ENCODE data around the gene CHCHD4.
"Not testable (repeated sequence)": the region's sequence is repeated elsewhere in the genome, so short reads cannot be mapped to it uniquely, and the experiment has no call there.

CHCHD4 gene

GRCh38 chr3:14123308-14124222 is 1.1 kb downstream of the CHCHD4 start:
- Mint-ChIP-seq H3K36me3 (peaks cover 24% of the 10 kb centered on the region), H3K4me3 (peak overlapping the region; percentile 97), H3K4me1 (ENCODE audit: low read depth) (peaks cover 55% of the 10 kb centered on the region), H3K27ac (peak overlapping the region; percentile 98), H3K9me3 (ENCODE audit: low read depth) (no peaks in the 10 kb centered on the region), H3K27me3 (no peaks in the 10 kb centered on the region)

GRCh38 chr3:14122301-14122700 is 2.4 kb downstream of the CHCHD4 start:
- Mint-ChIP-seq H3K36me3 (peaks cover 18% of the 10 kb centered on the region), H3K27me3 (no peaks in the 10 kb centered on the region), H3K9me3 (ENCODE audit: low read depth) (no peaks in the 10 kb centered on the region), H3K4me3 (peak overlapping the region; percentile 97), H3K4me1 (ENCODE audit: low read depth) (peaks cover 43% of the 10 kb centered on the region), H3K27ac (peak overlapping the region; percentile 61)

- Mint-ChIP-seq H3K27me3 (no peaks in the 10 kb centered on the region), H3K4me3 (peak overlapping the region; percentile 97), H3K27ac (peak overlapping the region; percentile 50), H3K36me3 (peaks cover 18% of the 10 kb centered on the region), H3K4me1 (ENCODE audit: low read depth) (peaks cover 38% of the 10 kb centered on the region), H3K9me3 (ENCODE audit: low read depth) (no peaks in the 10 kb centered on the region)
Observed at GRCh38 chr3:14121859-14122258, 2.8 kb downstream of the CHCHD4 start.

DNA sequence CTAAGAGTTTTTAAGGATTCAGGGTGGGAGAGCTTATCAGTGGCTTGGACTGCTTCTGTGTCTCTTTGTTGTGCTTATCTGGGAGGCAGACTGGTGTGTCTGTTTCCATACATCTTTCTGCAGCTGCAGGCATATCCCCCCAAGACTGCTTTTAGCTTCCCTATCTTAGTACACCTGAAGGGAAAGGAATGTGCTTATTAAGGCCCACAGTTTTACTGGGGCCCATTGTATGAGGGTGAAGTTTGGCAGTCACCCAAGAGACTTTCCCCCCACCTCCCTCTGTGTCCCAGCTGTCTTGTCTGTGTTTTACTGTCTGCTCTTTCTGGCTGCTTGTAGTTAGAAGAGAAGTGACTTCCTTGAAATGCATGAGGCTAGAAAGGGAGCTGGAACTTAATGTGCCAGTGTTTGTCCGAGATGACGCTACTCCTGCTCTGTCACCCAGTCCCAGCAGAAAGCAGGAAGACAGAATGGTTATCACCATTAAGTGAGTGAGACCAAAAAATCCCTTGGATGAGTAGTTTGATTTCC is 3.7 kb downstream of the CHCHD4 start:
- H3K4me3 Mint-ChIP-seq; H3K27ac Mint-ChIP-seq; H3K9me3 Mint-ChIP-seq (ENCODE audit: low read depth); H3K27me3 Mint-ChIP-seq: not testable (repeated sequence)
- Mint-ChIP-seq H3K36me3 (peaks cover 23% of the 10 kb centered on the region), H3K4me1 (ENCODE audit: low read depth) (peaks cover 29% of the 10 kb centered on the region)

- Mint-ChIP-seq H3K36me3 (peaks cover 23% of the 10 kb centered on the region), H3K4me1 (ENCODE audit: low read depth) (peaks cover 27% of the 10 kb centered on the region), H3K27me3 (no peaks in the 10 kb centered on the region), H3K9me3 (ENCODE audit: low read depth) (no peaks in the 10 kb centered on the region), H3K27ac (no peak overlapping the region), H3K4me3 (no peak overlapping the region)
Observed at GRCh38 chr3:14120111-14120920, 4.4 kb downstream of the CHCHD4 start.

GRCh38 chr3:14119651-14120050 is 5.0 kb downstream of the CHCHD4 start:
- Mint-ChIP-seq H3K36me3 (peaks cover 23% of the 10 kb centered on the region), H3K9me3 (ENCODE audit: low read depth) (no peaks in the 10 kb centered on the region), H3K27ac (no peak overlapping the region), H3K4me3 (no peak overlapping the region), H3K4me1 (ENCODE audit: low read depth) (peaks cover 27% of the 10 kb centered on the region), H3K27me3 (no peaks in the 10 kb centered on the region)

DNA sequence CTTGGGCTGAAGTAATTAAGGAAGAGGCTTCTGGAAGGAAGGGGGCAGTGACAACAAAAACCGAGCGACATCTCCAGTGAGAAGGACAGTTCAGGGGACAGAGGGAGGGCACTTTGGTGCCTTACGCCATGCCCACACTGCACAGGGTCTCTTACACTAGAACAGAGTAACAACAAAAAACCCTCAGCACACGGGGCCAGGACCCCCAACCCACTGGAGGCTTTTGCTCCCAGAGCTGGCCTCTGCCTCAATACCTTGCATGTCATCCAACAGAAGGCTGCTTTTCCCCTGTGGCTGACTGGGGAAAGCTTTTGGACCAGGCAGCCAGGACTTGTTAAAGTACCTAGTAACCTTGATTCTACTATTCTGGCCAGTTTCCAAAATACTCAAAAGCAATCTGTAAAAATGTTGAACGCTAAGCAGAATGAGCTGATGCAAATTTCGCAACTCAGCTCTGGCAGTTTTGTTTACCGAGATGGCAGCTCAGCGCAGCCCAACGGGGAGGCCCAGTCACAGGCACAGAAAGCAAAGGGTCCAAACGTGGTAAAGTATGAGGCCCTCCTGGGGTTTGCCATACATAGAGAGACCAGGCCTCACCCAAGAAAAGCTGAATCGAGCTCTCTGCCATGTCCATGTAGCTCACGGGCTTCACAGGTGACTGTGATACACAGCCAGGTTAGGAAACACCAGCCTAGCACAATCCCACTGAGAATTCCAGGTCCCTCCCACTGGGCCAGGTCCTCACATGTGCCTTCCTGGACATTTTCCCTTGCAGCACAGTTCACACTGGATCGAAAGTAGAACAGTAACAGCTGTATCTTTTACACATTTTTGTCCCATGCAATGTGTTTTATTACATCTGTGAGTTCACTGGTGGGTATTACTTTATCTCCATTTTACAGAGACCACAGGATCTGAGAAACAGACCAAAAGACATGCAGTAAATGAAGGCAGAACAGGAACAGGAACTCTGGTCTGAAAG is 6.0 kb downstream of the CHCHD4 start:
- no peaks in the 10 kb centered on the region for H3K9me3 Mint-ChIP-seq (ENCODE audit: low read depth)
- no peaks in the 10 kb centered on the region for H3K27me3 Mint-ChIP-seq
- H3K4me3 Mint-ChIP-seq: no peak overlapping the region
- H3K27ac Mint-ChIP-seq: no peak overlapping the region
- H3K4me1 Mint-ChIP-seq (ENCODE audit: low read depth): peaks cover 24% of the 10 kb centered on the region
- H3K36me3 Mint-ChIP-seq: peaks cover 23% of the 10 kb centered on the region

DNA sequence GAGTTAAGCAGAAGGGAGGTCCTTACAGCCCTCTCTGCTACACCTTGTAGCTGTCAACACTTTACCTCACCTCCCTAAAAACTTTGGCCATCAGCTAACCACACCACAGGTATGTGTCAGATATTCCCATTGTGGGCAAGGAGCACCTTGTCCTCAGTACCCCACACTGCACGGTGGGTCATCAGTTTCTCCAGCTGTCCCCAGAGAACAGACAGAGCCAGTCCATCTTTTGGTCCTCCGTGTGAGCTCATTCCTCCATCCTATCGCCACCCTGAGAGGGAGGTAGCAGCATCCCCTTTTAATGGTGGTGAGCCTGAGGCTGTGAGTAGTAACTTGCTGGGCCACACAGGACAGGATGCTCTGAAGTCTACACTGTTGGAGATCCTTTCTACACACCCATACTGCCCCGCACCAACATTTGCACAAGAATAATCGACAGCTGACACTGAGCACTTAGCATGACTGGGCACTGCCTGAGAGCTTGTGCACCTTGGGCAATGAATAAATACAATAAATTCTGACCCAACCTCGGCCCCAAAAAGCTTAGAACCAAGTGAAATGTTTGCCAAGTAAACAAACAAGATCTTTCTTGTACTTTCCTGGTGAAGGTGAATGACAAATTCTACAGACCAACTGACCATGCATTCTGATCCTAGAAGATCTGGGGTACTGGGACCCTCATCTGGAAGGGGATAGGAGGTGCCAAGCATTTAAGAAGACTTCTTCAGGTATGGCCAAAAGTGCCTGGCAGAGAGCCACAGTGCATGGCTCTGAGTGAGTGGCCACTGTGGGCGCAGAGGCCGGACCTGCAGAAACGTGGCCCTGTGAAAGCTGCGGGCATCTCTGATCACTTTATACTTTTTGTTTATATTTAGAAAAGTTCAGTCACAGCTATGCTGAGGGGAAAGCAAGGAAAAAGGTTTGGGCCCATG is 6.9 kb downstream of the CHCHD4 start:
- peaks cover 25% of the 10 kb centered on the region for H3K36me3 Mint-ChIP-seq

GRCh38 chr3:14113965-14114635 is 10.6 kb downstream of the CHCHD4 start:
- H3K4me3 Mint-ChIP-seq: no peak overlapping the region
- no peaks in the 10 kb centered on the region for H3K27me3 Mint-ChIP-seq
- peaks cover 20% of the 10 kb centered on the region for H3K36me3 Mint-ChIP-seq
- H3K27ac Mint-ChIP-seq: no peak overlapping the region
- no peaks in the 10 kb centered on the region for H3K4me1 Mint-ChIP-seq (ENCODE audit: low read depth)
- no peaks in the 10 kb centered on the region for H3K9me3 Mint-ChIP-seq (ENCODE audit: low read depth)

More for the DNA sequence above, 6.9 kb downstream of the CHCHD4 start:
- H3K4me1 Mint-ChIP-seq (ENCODE audit: low read depth): peaks cover 15% of the 10 kb centered on the region
- no peak overlapping the region for H3K4me3 Mint-ChIP-seq
- no peaks in the 10 kb centered on the region for H3K9me3 Mint-ChIP-seq (ENCODE audit: low read depth)
- no peaks in the 10 kb centered on the region for H3K27me3 Mint-ChIP-seq
- no peak overlapping the region for H3K27ac Mint-ChIP-seq

DNA sequence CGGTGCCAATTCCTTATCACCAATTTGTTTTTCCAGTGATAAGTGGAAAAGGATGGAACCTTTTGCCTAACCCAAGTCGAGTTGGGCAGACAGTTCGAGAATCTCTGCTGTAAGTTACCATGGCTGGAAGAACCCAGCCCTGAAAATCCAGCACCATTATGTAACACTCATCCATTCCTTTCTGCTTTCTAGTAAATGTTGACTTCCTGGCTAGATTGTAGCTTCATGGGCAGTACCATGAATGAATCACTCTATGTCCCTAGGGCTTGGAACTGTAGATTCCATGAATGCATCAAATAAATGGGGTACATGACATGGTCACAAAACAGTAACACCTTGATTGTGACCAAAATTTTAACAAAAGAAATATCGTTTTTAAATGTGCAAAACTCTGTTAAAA is 14.0 kb downstream of the CHCHD4 start:
- no peaks in the 10 kb centered on the region for H3K9me3 Mint-ChIP-seq (ENCODE audit: low read depth)
- H3K4me3 Mint-ChIP-seq: no peak overlapping the region
- H3K27me3 Mint-ChIP-seq: no peaks in the 10 kb centered on the region
- H3K36me3 Mint-ChIP-seq: peaks cover 15% of the 10 kb centered on the region
- H3K4me1 Mint-ChIP-seq (ENCODE audit: low read depth): no peaks in the 10 kb centered on the region
- H3K27ac Mint-ChIP-seq: no peak overlapping the region

GRCh38 chr3:14109821-14110220 is 14.8 kb downstream of the CHCHD4 start:
- H3K27ac Mint-ChIP-seq; H3K4me1 Mint-ChIP-seq (ENCODE audit: low read depth): not testable (repeated sequence)

GRCh38 chr3:14097616-14098391 is 26.9 kb downstream of the CHCHD4 start:
- H3K9me3 Mint-ChIP-seq (ENCODE audit: low read depth): peaks cover 7% of the 10 kb centered on the region
- no peaks in the 10 kb centered on the region for H3K4me1 Mint-ChIP-seq (ENCODE audit: low read depth)
- no peaks in the 10 kb centered on the region for H3K36me3 Mint-ChIP-seq
- H3K27me3 Mint-ChIP-seq: peaks cover 21% of the 10 kb centered on the region
- no peak overlapping the region for H3K4me3 Mint-ChIP-seq
- no peak overlapping the region for H3K27ac Mint-ChIP-seq

More at GRCh38 chr3:14109821-14110220, 14.8 kb downstream of the CHCHD4 start:
- H3K9me3 Mint-ChIP-seq (ENCODE audit: low read depth); H3K27me3 Mint-ChIP-seq; H3K4me3 Mint-ChIP-seq: not testable (repeated sequence)
- H3K36me3 Mint-ChIP-seq: peaks cover 15% of the 10 kb centered on the region
